ENCODE results near the gene CLIC4.

CLIC4 gene

DNA sequence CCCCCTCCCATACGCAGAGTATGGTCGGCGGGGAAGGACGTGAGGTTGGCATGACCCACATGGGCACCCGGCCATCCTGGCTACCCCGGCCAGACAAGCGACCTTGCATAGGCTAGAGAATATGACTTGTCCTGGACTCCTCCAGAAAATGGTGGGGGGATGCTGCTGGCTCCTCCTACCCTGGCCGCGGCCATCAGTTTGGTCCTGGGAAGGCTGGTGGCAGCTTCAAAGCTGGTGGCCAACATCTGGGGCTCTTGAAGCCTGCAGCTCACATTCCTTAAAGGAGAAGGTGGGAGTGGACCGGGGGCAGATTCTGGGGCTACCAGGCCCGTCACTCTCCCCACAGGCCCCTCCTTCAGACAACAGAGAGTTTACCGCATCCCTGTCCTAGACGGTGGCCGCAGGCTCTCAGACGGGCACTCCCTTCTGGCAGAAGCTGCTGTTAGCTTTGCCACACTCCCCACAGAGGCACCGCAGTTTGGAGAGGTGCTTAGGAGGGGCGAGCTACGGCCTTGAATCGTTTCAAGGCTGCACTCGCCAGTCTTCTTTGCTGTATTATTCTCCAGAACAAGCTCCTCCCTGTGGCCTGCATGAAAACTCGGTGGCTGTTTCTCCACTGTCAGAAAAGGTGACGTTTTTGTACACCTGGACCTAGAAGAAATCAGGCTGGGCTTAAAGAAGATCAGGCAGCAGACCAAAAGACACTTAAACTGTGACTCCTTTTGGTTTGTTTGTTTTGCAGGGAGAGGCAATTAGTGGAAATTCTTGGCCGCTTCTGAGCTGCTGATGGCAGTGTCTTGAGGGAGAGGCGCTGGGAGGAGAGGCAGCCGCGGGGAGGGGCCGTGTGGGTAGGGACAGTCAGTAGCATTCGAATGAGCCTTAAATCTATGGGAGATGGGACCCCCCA lies 116.8 kb downstream of the CLIC4 start:
- DNase-seq: no peak

DNA sequence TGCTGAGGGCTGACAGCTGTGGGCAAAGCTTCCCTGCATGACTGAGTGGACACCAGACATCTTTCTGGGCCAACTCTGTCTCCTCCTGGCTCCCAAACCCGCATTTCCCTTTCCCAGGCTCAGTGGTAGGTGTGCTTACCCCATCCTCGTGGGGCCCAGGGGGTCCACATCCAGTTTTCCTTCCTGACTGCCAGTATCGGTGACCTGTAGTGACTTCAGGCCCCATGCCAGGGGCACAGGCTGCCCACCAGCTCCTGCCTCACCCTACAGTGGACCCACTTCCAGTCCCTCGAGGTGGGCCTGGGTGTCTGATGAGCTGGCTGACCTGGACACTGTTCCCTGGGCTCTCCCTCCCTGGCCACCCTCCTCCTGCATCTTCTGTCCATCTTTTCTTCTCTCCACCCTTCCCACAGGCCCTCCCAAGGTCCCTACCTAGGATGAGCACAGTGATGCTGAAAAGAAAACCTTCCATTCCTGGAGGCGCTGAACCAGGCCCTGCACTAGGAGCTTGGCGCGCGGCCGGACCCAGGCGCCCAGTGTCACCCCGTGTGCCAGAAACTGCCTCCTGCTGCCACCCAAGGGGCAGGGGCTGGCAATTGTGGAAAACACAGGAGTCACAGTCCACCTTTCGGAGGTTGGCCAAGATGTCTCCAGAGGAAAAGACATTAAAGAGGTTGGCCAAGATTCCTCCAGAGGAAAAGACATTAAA lies 117.7 kb downstream of the CLIC4 start:
- no peak for DNase-seq

DNA sequence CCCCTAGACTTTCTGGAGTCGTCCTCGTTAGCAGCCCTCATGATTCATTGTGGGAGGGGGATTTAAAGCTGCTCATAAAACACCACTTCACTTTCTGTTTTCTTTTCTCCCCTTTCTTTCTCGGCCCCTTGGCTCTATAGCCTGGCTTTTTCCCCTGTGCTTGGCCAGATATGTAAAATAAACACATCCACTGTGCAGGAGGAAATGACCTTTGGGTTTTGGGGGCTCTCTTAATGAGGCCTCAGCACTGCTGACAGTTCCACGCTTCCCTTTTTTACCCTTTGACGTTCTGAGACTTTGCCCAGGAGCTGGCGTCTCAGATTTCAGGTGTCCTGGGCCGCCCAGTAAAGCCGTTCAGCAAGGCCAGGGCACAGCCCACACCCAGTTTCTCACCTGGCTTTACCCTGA lies 119.1 kb downstream of the CLIC4 start:
- no peak for DNase-seq

DNA sequence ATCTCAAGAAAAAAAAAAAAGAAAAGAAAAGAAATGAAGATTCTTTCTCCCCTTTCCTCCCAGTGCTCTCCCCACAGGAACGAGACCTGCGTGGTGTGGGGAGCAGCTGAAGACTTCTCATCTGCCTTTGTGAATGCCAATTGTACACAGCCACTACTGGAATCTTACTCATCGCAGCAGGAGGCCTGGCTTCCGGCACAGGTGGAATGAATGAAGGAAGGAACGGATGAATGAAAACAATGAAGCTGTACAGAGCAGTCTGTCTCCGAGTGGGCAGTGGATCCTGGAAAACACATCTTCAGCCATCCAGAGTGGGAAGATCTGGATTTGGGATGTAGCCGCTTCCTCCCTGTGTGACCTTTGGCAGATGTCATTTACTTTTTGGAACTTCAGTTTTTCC lies 119.9 kb downstream of the CLIC4 start:
- no peak for DNase-seq

DNA sequence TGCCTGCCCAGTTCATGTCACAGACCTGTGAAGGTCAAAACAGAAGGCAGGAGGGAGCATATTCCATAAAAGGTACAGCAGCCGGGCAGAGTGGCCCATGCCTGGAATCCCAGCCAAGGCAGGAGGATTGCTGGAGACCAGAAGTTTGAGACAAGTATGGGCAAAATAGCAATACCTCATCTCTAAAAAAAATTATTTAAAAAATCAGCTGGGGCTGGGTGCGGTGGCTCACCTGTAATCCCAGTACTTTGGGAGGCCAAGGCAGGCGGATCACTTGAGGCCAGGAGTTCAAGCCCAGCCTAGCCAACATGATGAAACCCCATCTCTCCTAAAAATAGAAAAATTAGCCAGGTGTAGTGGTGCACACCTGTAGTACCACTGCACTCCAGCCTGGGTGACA lies 120.3 kb downstream of the CLIC4 start:
- no peak for DNase-seq

DNA sequence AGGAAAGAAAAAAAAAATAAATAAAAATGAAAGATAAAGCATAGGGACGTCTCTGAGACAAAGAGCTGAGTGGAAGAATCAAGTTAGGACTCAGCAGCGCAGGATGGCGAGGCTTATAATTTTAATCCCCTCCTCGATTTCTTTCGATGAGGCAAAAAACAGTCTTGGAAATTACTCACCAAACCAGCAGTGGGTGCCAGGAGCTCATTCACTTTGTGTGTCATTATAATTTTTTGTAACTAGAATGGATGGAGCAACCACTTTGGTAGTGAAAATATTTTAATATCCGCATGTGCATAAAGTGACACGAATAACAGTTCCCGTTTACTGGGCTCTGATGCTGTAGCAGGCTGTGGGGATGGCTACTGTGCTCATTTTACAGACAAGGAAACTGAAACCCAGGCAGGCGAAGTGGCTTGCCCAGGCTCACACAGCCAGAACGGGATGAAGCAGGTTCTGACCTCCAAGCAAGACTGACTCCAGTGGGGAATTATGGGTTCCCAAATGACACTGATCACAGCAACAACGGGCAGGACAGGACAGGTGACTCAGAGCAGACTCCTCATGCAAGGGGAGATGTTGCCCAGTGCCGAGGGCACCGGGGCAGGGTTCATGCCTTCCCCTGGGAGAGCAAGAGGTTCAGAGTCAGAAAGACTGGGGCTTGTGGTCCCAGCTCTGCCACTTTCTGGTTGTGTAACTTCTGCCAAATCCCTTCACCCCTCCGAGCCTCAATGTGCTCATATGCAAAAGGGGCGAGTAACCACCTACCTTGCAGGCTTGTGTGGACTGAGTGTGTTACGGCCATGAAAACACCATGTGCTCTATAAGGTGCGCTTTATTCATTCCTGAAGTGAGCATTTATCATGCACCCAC lies 121.2 kb downstream of the CLIC4 start:
- no peak for DNase-seq

DNA sequence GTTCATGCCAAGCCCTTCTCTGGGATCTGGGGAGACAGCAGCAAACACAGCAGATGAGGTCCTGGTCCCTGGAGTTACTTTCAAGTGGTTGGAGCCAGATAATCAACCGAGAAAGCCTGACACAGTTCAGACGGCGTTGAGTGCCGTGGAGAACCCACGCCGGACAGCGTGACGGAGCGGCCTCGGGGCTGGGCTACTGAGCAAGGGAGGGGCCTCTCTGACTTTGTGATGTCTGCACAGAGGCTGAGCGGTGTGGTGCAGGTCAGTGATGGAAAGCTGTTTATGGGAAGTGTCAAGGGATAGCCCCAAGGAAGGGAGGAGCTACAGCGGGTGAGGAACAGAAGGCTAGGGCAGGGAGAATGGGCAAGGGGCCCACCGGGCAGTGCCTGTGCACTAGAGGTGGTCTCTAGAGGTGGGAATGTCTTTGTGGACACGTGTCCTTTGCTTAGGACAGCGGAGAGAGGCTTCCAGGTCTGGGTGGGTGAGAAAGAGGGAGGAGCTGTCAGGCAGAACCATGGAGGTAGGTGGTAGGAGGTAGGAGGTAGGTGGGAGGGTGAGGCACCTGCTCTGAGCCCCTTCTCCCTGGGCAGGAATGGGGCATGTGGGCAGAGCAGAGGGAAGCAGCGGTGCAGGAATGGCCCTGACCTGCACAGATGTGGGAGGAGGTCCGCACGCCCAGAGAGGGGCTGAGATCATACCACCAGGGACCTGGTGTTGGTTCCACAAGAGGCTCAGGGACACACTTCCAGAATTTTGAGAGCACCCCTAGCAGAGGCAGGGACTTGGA lies 122.0 kb downstream of the CLIC4 start:
- no peak for DNase-seq

DNA sequence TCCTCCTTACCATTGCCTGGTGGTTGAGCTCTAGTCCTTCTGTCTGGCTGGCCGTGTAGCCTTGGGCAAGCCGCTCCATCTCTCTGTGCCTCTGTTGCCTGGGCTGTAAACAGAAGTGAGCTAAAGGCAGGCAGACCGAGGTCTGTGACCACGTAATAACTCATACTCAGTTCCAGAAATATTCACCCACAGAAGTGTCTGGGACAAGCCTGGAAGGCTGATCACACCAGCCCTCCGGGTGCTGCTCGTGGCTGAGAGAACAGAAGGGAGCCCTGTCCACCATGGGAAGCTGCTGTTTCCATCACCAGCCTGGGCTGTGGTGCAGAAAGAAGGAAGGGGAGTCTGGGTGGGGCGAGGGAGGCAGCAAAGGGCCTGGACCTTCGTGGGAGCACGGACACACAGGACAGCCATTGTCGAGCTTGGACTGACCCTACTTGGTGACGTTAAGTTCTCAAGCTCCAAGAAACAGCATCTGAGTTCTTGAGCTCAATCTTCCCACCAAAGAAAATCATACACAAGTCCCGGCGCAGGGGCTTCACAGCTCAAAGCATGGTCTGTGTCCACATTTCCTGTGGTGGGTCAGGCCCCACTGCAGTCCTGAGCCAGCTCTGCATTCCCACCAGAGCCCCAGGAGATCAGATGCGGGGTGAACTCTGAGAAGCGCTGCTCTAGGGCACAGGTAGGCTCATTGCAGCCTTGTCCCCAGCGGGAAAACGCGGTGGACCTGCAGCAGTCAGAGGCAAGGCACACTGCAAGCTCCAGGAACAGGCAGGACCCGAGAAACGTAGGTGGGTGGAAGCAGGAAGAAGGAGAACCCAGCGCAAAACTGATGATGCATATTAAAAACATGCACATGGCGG lies 123.0 kb downstream of the CLIC4 start:
- no peak for DNase-seq

DNA sequence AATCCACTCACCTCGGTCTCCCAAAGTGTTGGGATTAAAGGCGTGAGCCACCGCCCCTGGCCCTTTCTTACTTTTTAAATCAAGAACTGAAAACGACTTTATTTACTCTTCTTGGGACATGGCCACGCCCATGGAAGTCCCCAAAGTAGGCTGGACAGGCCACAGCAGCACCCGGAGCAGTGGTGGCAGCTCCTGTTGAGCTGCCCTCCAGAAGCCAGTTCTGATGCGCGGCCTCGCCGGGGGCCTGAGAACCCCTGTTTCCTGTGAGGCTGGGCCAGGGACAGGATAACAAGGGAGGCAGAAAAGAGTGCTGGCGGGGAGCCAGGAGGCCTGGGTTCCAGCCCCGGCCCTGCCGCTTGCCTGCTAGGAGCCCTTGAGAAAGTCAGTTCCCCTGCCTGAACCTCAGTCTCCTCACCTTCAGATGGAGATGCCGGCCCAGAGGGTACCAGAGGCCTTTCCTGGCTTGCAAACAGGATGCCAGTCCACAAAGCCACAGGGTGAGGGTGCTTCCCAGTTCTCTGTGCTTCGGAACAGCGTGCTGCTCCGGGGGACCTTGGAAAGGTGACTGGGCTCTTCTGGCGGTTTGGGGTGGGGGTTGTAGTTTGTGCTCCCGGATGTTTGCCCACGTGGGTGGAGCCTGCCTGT lies 125.4 kb downstream of the CLIC4 start:
- no peak for DNase-seq

DNA sequence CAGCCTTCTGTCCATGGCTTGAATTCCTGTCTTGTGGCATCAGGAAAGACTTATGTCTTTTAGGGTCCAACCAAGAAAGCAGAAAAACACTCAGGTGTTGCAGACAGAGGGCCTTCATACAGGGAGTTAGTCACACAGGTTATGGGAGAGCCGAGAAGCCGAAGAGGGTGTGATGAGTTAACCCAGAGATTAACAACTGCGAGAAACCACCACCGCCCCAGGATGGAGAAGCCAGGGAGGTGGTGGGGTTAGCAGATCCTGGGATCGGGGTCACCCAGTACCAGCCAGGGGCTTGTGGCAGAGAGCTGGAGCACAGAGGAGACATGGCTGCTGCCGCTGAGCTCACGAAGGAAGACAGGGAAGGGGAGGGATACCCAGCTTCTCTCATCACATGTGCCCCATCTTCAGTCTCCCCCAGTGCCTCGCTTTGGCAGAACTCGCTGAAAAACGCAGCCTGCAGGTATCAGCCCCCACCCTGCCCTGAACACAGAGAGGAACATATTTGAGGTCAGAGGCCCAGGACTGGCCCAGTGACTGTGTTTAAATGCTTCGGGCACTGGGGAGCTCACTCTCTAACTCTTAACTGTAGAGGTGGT lies 126.2 kb downstream of the CLIC4 start:
- no peak for DNase-seq

DNA sequence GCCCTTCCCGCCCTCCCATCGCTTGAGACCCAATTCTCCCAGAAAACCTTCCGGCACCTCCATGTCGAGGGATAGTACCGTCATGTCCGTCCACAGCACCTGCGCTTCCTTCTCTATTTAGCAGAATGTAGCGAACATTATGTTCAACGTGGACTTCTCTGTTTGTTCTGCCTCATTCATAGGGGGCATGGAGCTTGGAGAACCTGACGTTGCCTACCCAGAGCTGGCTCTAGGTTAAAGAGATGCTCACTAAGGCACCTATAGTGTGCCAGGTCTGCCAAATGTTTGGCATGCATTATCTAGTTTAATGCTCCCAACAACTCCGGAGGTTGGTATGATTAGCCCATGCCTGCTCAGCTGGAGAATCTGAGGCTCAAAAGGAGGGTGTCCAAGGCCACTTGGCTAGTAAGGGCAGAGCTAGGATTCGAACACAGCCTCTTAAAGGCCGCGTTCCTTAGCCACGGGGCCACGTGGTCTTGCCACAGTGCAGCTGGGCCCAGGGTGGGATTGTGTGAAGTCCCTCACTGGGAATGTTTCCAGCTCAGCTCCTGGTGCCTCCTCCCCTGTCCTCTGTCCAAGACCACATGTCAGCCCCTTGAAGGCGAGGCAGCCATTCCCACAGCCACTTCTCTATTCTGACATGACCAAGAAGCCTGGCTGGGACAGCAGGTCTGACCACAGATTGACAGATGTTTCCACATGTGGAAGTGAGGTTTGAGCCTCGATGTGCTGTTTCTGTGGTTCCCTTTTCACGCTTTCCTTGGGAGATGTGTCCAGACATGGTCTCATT lies 127.0 kb downstream of the CLIC4 start:
- DNase-seq: no peak

DNA sequence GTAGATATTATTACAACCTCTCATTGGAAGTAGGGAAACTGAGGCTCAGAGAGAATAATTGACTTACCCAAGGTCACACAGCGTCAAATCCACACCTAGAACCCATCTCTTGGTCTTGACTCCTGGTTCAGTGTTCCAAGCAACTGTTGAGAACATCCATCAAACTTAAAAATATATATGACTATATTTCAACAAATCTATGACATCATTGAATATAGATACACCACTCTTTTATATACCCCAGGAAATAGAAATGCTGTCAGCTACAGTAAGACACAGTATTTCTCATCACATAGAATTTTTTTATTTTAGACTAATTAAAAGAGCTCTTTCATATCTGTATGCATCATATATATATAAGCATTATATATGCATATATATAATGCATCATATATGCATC lies 127.9 kb downstream of the CLIC4 start:
- no peak for DNase-seq

DNA sequence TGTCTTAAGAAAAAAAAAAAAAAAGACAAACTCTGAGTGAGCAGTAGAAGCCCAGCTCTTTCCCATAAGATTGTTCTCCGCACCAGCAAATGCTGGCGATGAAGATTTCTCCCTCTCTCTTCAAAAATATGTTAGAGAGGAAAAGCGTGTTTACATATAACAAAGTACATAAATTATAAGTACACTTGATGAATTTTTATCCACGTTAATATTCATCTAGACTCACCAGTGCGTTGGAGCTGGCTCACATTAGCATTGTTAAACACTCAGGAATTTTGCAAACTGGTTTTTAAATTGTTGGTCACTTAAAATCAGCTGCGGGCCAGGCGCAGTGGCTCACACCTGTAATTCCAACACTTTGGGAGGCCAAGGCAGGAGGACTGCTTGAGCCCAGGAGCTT lies 128.8 kb downstream of the CLIC4 start:
- DNase-seq: no peak

DNA sequence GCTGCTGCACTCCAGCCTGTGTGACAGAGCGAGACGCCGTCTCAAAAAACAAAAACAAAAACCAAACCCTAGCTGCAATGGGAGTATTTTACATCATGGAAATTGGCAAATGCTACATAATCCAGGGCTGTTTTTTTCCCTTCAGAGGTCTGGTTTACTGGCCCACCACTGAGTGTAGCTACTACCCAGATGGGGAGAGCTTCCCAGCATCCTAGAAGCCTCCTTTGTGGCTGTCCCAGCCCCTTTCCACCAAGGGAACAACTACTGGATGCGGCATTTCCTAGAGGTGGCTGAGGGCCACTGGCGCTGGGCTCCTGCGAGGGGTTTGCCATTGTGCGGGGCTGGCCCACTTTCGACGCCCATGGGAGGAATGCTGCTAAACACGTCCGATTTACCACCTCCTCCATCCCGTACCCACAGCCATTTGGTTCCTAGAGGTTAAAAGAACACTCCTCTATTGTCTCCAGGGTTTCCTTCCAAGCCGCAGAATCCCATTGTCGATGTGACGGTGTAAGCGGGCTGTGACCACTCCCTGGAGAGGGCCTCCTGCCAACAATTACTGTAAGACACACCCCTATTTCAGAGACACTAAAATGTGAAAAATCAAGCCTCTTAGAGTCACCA lies 129.5 kb downstream of the CLIC4 start:
- no peak for DNase-seq

DNA sequence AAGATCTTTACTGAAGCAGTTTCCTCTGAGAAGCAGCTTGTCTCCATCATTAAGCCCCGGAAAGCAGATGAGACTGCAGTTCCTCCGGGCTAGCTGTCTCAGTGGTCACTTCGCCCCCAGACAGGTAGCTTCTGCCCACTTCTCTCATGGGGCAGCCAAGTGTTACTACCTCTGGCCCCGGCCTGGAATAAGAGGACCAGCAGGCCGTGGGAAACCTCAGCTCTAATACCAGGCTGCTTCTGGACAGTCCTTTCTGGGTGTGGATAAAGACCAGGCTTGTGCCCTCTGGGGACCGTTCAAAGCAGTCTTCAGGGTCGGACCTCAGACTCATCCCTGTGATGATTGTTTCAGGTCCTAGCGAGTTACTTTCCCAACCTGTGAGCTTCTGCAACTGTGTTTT lies 130.0 kb downstream of the CLIC4 start:
- no peak for DNase-seq

DNA sequence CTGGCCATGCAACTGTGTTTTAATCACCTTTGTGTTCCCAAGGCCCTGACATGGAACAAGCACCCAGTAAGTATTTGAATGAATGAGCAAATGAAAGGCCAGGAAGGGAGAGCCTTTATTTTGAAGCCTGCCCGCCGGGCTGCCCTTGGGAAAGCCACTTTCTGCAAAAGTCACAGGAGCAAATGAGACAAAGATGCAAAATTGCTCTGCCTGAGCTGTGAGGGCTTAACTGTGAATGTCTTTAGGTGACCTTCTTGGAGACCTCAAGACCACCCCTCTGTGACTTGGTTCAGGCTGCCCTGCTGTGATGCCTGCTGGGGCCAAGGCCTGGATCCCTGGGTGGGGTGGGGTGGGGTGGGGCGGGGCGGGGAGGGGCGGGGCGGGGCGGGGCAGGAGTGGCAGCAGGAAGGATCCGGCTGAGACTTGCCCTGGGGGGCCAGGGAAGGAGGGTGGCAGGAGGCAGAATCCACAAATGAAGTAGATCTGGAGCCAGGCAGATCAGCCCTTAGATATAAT lies 130.8 kb downstream of the CLIC4 start:
- DNase-seq: no peak

DNA sequence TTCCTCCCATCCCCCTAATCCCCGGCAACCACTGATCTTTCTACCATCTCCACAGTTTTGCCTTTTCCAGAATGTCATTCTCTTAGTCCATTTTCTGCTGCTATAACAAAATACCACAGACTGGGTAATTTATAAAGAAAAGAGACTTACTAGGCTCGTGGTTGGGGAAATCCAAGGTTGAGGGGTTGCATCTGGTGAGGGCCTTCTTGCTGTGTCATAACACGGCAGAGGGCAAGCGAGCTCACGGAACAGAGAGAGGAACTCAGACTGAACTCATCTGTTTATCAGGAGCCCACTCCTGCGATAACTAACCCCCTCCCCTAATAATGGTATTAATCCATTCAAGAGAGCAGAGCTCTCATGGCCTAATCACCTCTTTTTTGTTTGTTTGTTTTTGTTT lies 132.8 kb downstream of the CLIC4 start:
- DNase-seq: no peak

DNA sequence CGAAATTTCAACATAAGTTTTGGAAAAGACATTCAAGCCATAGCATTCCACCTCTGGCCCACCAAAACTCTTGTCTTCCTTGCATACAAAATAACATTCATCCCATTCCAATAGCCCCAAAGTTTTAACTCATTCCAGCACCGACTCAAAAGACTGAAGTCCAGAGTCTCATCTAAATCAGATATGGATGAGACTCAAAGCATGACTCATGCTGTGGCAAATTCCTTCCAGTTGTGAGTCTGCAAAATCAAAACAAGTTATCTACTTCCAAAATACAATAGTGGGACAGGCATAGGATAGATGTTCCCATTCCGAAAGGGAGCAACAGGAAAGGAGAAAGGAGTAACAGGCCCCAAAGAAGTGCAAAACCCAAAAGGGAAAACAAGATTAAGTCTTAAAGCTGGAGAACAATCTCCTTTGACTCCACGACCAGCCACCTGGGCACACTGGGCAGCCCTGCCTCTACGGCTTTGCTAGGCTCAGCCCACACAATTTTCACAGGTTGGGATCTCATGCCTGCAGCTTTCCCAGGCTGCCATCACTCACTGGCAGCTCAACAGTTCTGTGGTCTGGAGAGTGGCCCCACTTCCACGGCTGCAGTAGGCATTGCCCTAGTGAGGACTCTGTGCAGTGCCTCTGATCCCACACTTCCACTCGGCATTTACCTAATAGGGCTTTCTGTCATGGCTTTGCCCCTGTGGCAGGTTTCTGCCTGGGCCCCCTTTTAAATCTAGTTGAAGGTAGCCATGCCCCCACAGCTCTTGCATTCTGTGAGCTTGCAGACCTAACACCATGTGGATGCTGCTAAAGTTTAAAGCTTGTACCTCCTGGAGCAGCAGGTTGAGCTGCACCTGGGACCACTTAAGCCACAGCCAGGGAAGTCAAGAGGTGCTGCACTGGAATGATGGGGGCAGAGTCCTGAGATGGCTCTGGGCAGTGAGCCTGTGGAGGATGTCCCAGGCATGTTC lies 133.8 kb downstream of the CLIC4 start:
- no peak for DNase-seq

Measured in activated CD4-positive, alpha-beta T cell treated with anti-CD3 and anti-CD28 coated beads, Interleukin-2, Interleukin-6, amounts not matched to agents 100 ng/mL and 50 ng/mL, durations not matched to agents 16 hours and 8 hours (primary cell).